GM23338 (cell line): Measurements from ENCODE around the gene NPLOC4. TPM values are rescaled to one million over a fixed set of nuclear protein-coding genes. Genes with fewer than 3 reads are reported as not detected.

Experiments used
- ATAC-seq: fragments of 200-7000 bp; cut with Tn5 transposase; 3 replicates; pipeline ENCODE4 v1.9.1; 2020
- DNase-seq: peaks from one replicate; pipeline ENCODE4 v3.0.0-alpha.2; 2015; ENCODE audit warnings: low spot score
- H2AFZ ChIP-seq: fragments of 200-600 bp; sonication (generic); 2 replicates; pipeline ENCODE4 v1.8.0; 2016; ENCODE audit warnings: antibody characterized with exemption, mild to moderate bottlenecking, moderate library complexity
- H3F3A ChIP-seq: fragments of 200-600 bp; sonication (generic); replicated peaks from 2 replicates; pipeline ENCODE4 v1.8.0; 2017; ENCODE audit warnings: antibody characterized with exemption, mixed run types, low read depth
- H3K27ac ChIP-seq: fragments of 200-600 bp; sonication (generic); 2 replicates; pipeline ENCODE4 v1.6.1; 2016; ENCODE audit warnings: low read depth
- H3K27me3 ChIP-seq: fragments of 200-600 bp; sonication (generic); 2 replicates; pipeline ENCODE4 v1.8.0; 2016; ENCODE audit warnings: mild to moderate bottlenecking, mixed run types, moderate library complexity; ENCODE audit not compliant: insufficient read depth
- H3K36me3 ChIP-seq: fragments of 200-600 bp; sonication (generic); 2 replicates; pipeline ENCODE4 v1.8.0; 2016; ENCODE audit warnings: mild to moderate bottlenecking; ENCODE audit not compliant: insufficient read depth
- H3K4me1 ChIP-seq: fragments of 200-600 bp; sonication (generic); 2 replicates; pipeline ENCODE4 v1.8.0; 2016; ENCODE audit warnings: mild to moderate bottlenecking, moderate library complexity; ENCODE audit not compliant: insufficient read depth
- H3K4me2 ChIP-seq: fragments of 200-600 bp; sonication (generic); 2 replicates; pipeline ENCODE4 v1.7.1; 2017; ENCODE audit warnings: mixed run types
- H3K4me3 ChIP-seq: fragments of 200-600 bp; sonication (generic); 2 replicates; pipeline ENCODE4 v1.6.1; 2016; ENCODE audit warnings: mixed run types
- H3K79me2 ChIP-seq: fragments of 200-600 bp; sonication (generic); replicated peaks from 2 replicates; pipeline ENCODE4 v1.8.0; 2017; ENCODE audit warnings: mild to moderate bottlenecking; ENCODE audit not compliant: insufficient read depth
- H3K9me2 ChIP-seq: fragments of 200-600 bp; sonication (generic); 2 replicates; pipeline ENCODE4 v1.8.0; 2017; ENCODE audit not compliant: insufficient read depth
- H4K20me1 ChIP-seq: fragments of 200-600 bp; sonication (generic); replicated peaks from 2 replicates; pipeline ENCODE4 v1.8.0; 2017; ENCODE audit warnings: mild to moderate bottlenecking; ENCODE audit not compliant: insufficient read depth
- H3K27ac Mint-ChIP-seq: 2 replicates; pipeline ENCODE4 v1.8.0; 2020; ENCODE audit warnings: inconsistent platforms, mild to moderate bottlenecking, moderate library complexity, mixed read lengths
- H3K27me3 Mint-ChIP-seq: 3 replicates; pipeline ENCODE4 v1.8.0; 2022; ENCODE audit warnings: low read depth, mild to moderate bottlenecking, moderate library complexity, mixed read lengths, inconsistent platforms; ENCODE audit not compliant: insufficient read depth, poor library complexity
- H3K36me3 Mint-ChIP-seq: 3 replicates; pipeline ENCODE4 v1.8.0; 2021; ENCODE audit warnings: low read depth, mild to moderate bottlenecking, inconsistent platforms, moderate library complexity, mixed read lengths
- H3K4me1 Mint-ChIP-seq: 3 replicates; pipeline ENCODE4 v1.8.0; 2020; ENCODE audit warnings: mild to moderate bottlenecking, inconsistent platforms, mixed read lengths
- H3K4me3 Mint-ChIP-seq: 3 replicates; pipeline ENCODE4 v1.8.0; 2021; ENCODE audit warnings: moderate library complexity, mild to moderate bottlenecking, inconsistent platforms, mixed read lengths
- H3K9me3 Mint-ChIP-seq: 3 replicates; pipeline ENCODE4 v1.8.0; 2020; ENCODE audit warnings: moderate library complexity, mild to moderate bottlenecking, inconsistent platforms, mixed read lengths
- EZH2 ChIP-seq: fragments of 200-600 bp; sonication (generic); IDR thresholded peaks from one replicate; pipeline ENCODE4 v1.8.0; 2017; ENCODE audit warnings: antibody characterized with exemption, mild to moderate bottlenecking, low read depth; ENCODE audit not compliant: unreplicated experiment
- JUNB ChIP-seq: IDR thresholded peaks from one replicate; pipeline ENCODE4 v1.6.1; 2016; ENCODE audit warnings: antibody characterized with exemption; ENCODE audit not compliant: unreplicated experiment
- NANOG ChIP-seq: IDR thresholded peaks from 2 replicates; pipeline ENCODE4 v1.6.1; 2016; ENCODE audit warnings: antibody characterized with exemption, borderline replicate concordance
- POLR2AphosphoS5 ChIP-seq: IDR thresholded peaks from 2 replicates; pipeline ENCODE4 v1.6.1; 2016; ENCODE audit warnings: antibody characterized with exemption, low read depth
- STAT1 ChIP-seq: IDR thresholded peaks from one replicate; pipeline ENCODE4 v1.6.1; 2016; ENCODE audit warnings: antibody characterized with exemption; ENCODE audit not compliant: unreplicated experiment
- ZNF331 ChIP-seq: fragments of 250-450 bp; sonication (Bioruptor Pico); IDR thresholded peaks from 2 replicates; pipeline ENCODE4 v1.5.0; 2020; ENCODE audit warnings: low read depth, mild to moderate bottlenecking, moderate library complexity
- polyA plus RNA-seq: library from polyadenylated mRNA; unstranded; fragments of >200 nt; fragmentation: Nextera tagmentation; extraction: Ambion mirVana; gene quantifications from 2 replicates; pipeline ENCODE4 v1.2.1, GENCODE V29; 2016
- total RNA-seq: library from RNA; depleted of rRNA; stranded (reverse); fragments of >200 nt; shearing (Covaris generic); gene quantifications from 2 replicates; pipeline ENCODE4 v1.2.3, GENCODE V29; 2014
- TF ChIP-seq, protein P1 (sequence below): IDR thresholded peaks from one replicate; pipeline ENCODE4 v1.6.1; 2018; ENCODE audit warnings: antibody characterized with exemption; ENCODE audit not compliant: unreplicated experiment

The NPLOC4 gene
- total and polyA plus RNA-seq, 2 experiments from 2014 or later = 24.1 to 79.1 TPM

DNA sequence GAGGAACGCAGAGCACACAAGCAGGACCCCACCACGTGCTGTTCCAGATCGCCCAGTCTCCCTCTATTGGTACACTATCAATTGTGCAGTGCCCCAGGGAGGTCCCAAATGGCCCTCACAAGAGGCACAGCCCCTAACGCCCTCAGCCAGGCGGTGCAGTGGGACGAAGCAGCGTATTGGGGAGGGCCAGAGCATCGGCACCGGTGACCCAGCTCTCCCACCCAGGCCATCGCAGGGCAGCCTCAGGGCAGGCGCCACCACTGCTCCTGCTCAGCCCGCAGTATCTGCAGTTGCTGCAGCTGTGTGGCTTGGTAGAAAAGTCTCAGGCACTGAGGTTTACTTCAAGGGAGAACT, 78.8 kb downstream of the NPLOC4 start:
- DNase-seq (no peak), ATAC-seq (no peak)
- peaks cover 20% of the 10 kb centered on the region for H3K27me3 Mint-ChIP-seq
- no peak overlapping the region for H3K27ac Mint-ChIP-seq
- H3K79me2 ChIP-seq = no peaks in the 10 kb centered on the region
- H3K36me3 ChIP-seq = peaks cover 14% of the 10 kb centered on the region
- H2AFZ ChIP-seq = no peak overlapping the region
- no peaks in the 10 kb centered on the region for H4K20me1 ChIP-seq
- peaks cover 16% of the 10 kb centered on the region for H3K4me1 Mint-ChIP-seq
- H3K4me2 ChIP-seq = no peak overlapping the region
- TF ChIP-seq STAT1 = no peak
- TF ChIP-seq POLR2AphosphoS5 = no peak
- TF ChIP-seq, protein P1, sequence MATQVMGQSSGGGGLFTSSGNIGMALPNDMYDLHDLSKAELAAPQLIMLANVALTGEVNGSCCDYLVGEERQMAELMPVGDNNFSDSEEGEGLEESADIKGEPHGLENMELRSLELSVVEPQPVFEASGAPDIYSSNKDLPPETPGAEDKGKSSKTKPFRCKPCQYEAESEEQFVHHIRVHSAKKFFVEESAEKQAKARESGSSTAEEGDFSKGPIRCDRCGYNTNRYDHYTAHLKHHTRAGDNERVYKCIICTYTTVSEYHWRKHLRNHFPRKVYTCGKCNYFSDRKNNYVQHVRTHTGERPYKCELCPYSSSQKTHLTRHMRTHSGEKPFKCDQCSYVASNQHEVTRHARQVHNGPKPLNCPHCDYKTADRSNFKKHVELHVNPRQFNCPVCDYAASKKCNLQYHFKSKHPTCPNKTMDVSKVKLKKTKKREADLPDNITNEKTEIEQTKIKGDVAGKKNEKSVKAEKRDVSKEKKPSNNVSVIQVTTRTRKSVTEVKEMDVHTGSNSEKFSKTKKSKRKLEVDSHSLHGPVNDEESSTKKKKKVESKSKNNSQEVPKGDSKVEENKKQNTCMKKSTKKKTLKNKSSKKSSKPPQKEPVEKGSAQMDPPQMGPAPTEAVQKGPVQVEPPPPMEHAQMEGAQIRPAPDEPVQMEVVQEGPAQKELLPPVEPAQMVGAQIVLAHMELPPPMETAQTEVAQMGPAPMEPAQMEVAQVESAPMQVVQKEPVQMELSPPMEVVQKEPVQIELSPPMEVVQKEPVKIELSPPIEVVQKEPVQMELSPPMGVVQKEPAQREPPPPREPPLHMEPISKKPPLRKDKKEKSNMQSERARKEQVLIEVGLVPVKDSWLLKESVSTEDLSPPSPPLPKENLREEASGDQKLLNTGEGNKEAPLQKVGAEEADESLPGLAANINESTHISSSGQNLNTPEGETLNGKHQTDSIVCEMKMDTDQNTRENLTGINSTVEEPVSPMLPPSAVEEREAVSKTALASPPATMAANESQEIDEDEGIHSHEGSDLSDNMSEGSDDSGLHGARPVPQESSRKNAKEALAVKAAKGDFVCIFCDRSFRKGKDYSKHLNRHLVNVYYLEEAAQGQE = no peak
- TF ChIP-seq NANOG = no peak
- H3K4me3 ChIP-seq = no peak overlapping the region
- H3K27ac ChIP-seq = no peak overlapping the region
- H3K4me1 ChIP-seq = peaks cover 8% of the 10 kb centered on the region; the same call in 1 of the 2 replicates
- H3K36me3 Mint-ChIP-seq = peaks cover 49% of the 10 kb centered on the region
- H3F3A ChIP-seq = peaks cover 12% of the 10 kb centered on the region
- no peaks in the 10 kb centered on the region for H3K9me3 Mint-ChIP-seq
- H3K4me3 Mint-ChIP-seq = no peak overlapping the region
- H3K9me2 ChIP-seq = no peaks in the 10 kb centered on the region
- no peaks in the 10 kb centered on the region for H3K27me3 ChIP-seq

DNA sequence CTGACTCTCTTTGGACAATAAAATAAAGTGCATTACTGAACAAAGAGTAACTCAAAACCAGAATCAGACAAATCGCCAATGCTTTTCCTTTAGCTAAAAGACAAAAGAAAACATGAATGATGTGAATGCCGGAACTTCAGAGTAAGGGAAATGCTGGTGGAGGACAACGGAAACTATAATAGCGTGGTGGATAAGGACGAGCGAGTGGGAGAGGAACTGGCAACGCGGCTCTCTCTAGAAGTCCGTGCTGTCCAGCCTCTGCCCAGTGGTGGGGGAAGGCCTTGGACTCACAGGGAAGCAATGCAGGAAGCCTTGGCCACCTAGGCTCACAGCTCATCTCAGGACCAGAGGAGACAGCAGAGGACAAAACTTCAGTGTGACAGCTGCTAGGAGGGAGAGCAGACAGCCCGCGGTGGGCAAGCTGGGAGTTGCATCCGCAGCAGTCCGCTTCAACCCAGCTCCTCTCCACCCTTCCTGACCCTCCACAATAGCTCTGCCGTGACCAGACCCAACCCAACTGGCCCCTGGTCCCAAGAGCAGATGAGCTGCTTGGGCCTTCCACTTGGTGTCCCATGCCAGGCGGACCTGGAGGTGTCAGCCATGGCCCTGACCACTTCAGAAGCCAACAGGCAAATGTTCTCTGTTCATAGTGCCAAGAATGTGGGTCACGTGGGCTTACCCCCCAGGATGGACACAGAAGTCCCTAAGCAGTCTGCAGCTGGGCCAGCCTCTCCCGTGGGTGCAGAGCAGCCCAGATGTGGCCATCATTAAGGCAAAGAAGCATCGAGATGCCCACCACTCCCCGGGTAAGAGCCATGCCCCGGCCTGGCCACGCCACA, 79.4 kb downstream of the NPLOC4 start:
- no peak overlapping the region for H3K27ac Mint-ChIP-seq
- H2AFZ ChIP-seq = no peak overlapping the region
- no peaks in the 10 kb centered on the region for H3K9me3 Mint-ChIP-seq
- peaks cover 13% of the 10 kb centered on the region for H3K36me3 ChIP-seq
- H3K27me3 Mint-ChIP-seq = peaks cover 24% of the 10 kb centered on the region
- peaks cover 15% of the 10 kb centered on the region for H3F3A ChIP-seq
- H3K4me1 ChIP-seq = peaks cover 8% of the 10 kb centered on the region; the same call in 1 of the 2 replicates
- H3K4me3 ChIP-seq = no peak overlapping the region
- H3K4me1 Mint-ChIP-seq = peaks cover 17% of the 10 kb centered on the region
- no peaks in the 10 kb centered on the region for H3K27me3 ChIP-seq
- ATAC-seq = no peak
- no peaks in the 10 kb centered on the region for H3K79me2 ChIP-seq
- H3K9me2 ChIP-seq = no peaks in the 10 kb centered on the region
- H4K20me1 ChIP-seq = no peaks in the 10 kb centered on the region
- H3K4me2 ChIP-seq = no peak overlapping the region
- no peak overlapping the region; the same call in 1 of the 2 replicates for H3K27ac ChIP-seq
- no peak for DNase-seq
- TF ChIP-seq STAT1 = no peak
- no peak for TF ChIP-seq EZH2
- peaks cover 45% of the 10 kb centered on the region for H3K36me3 Mint-ChIP-seq
- H3K4me3 Mint-ChIP-seq = no peak overlapping the region; the same call in 2 of the 3 replicates

DNA sequence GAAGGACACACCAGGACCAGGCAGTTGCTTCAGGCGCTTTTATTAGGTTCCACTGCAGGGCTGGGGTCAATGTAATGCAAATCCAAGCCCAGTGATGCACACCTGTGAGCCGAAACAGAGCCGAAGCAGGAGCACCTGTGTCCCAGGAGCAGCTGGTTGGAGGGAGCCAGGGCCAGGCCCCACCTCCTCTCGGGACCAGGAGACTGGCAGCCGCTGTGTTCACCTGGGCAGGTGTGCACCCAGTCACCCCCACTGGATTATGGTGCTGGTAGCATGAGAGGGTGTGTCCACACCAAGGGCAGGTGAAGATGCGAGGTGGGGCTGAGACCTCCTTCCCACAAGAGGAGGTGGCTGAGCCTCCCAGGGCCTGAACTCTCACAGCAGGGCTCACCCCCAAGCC, 80.0 kb downstream of the NPLOC4 start:
- Histone ChIP-seq H3F3A (peaks cover 15% of the 10 kb centered on the region), H2AFZ (no peak overlapping the region), H3K4me2 (no peak overlapping the region), H4K20me1 (no peaks in the 10 kb centered on the region), H3K27ac (no peak overlapping the region), H3K36me3 (peaks cover 9% of the 10 kb centered on the region), H3K4me3 (no peak overlapping the region), H3K9me2 (no peaks in the 10 kb centered on the region), H3K79me2 (no peaks in the 10 kb centered on the region), H3K4me1 (peaks cover 8% of the 10 kb centered on the region; the same call in 1 of the 2 replicates), H3K27me3 (no peaks in the 10 kb centered on the region)
- Mint-ChIP-seq H3K27ac (no peak overlapping the region), H3K27me3 (peaks cover 24% of the 10 kb centered on the region), H3K4me1 (peaks cover 17% of the 10 kb centered on the region), H3K36me3 (peaks cover 41% of the 10 kb centered on the region), H3K9me3 (no peaks in the 10 kb centered on the region), H3K4me3 (no peak overlapping the region)
- ATAC-seq = no peak
- DNase-seq = no peak
- TF ChIP-seq POLR2AphosphoS5 = no peak; the same call in 1 of the 2 replicates
- TF ChIP-seq, protein P1 = no peak
- TF ChIP-seq STAT1 = no peak
- no peak for TF ChIP-seq ZNF331
- TF ChIP-seq JUNB = no peak
